GM19238 (cell line): ENCODE data around the gene CHMP6.

Source experiments
- DNase-seq: peaks from one replicate; pipeline ENCODE4 v3.0.0; 2011; ENCODE audit warnings: low spot score; ENCODE audit not compliant: insufficient read length

The CHMP6 gene

GRCh38 chr17:81042606-81043005 lies 51.0 kb downstream of the CHMP6 start:
- DNase-seq = no peak

GRCh38 chr17:81043319-81043724 lies 51.7 kb downstream of the CHMP6 start:
- no peak for DNase-seq

- no peak for DNase-seq
These were observed 52.2 kb downstream of the CHMP6 start for GRCh38 chr17:81043725-81044427.

- DNase-seq = no peak
These were observed 52.8 kb downstream of the CHMP6 start for GRCh38 chr17:81044428-81044763.

- no peak for DNase-seq
These were observed 53.3 kb downstream of the CHMP6 start for GRCh38 chr17:81044764-81045589.

- DNase-seq = no peak
These were observed 54.0 kb downstream of the CHMP6 start for GRCh38 chr17:81045590-81046095.

- DNase-seq = no peak
These were observed 54.6 kb downstream of the CHMP6 start for GRCh38 chr17:81046132-81046769.

GRCh38 chr17:81046770-81047359 lies 55.2 kb downstream of the CHMP6 start:
- no peak for DNase-seq

- no peak for DNase-seq
These were observed 57.3 kb downstream of the CHMP6 start for GRCh38 chr17:81048827-81049371.

GRCh38 chr17:81049372-81049911 lies 57.8 kb downstream of the CHMP6 start:
- DNase-seq = no peak
